AG08396 (cell line): ENCODE results near the gene AATK.
A peak's percentile ranks its signal among the peaks of the same experiment; 100 is the strongest.

Source experiments
- DNase-seq: peaks from one replicate; pipeline ENCODE4 v3.0.0; 2012; ENCODE audit warnings: low spot score, mixed read lengths

The AATK gene

DNA sequence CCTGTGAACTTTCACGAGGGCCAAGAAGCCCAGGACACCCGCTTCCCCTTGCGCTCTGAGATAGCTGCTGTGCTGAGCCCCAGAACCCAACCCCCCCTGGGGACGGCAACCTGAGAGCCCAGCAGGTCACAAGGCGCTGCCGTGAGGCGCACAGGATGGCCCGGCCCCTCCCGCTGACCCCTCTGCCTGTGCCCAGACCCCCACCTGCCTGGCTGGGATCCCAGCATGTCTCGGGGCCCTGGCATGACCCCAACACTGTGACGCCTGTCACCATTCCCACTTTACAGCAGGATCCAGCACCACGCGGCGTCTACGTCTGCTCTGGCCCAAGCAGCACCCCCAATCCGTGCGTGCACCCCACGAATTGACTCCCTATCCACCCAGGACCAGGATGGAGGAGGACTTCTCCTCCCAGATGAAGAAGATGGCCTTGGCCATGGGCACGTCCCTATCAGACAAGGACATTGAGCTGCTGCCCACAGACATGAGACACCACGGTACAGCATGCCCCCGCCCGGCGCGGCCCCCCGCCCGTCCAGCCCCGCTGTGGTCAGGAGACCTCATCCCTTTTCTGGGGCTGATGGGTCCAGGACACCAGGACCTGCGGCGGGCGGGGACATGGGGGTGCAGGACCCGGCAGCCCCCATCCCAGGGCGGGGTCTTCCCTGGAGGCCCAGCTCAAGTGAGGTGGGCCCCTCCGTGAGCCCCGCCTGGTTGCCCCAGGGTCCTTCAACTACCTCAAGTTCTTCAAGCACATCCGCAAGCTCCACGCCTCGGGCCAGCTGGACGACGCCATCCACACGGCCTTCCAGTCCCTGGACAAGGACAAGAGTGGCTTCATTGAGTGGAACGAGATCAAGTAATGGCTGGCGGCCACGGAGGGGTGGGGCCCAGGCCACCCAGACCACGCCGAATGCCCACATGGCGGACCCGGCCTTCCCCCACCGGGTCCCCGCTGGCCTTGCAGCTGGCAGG, 15.1 kb upstream of the AATK start:
- DNase-seq, result no peak

DNA sequence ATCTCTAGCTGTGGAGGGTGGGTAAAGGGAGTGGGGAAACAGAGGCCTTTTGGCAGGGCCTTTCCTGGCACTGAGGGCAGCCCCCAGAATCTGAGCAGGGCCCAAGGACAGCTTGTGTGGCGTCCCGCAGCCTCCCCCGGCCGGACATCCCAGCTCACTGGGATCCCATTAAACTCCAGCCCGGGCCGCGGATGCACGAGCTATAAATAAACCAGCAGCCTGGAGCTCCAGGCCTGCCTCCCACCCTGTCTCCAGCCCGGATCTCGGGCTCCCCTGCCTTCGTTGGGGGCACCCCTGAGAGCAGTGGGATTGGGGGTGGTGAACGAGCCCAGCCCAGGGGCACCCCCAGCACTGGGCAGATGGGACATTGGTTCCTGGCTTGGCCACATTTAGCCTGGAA, 13.8 kb upstream of the AATK start:
- DNase-seq, result no peak

DNA sequence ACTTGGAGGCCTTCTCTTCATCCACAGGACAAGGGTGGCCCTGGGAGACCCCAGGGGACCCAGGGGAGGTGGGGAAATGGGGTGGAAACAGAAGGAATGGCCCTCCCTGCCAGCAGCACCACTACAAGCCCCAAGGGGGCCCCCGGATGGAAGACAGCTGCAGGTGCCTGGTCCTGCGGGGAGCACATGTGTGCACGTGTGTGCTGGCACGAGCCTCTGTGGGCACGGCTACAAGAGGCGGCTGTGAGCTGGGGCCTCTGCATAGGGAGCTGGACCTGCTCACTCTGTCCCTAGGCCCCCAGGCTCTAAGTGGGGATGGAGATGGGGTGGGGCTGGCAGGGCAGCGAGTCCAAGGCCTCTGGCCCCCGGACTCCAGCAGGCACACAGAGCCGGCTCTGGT, 13.2 kb upstream of the AATK start:
- no peak for DNase-seq

DNA sequence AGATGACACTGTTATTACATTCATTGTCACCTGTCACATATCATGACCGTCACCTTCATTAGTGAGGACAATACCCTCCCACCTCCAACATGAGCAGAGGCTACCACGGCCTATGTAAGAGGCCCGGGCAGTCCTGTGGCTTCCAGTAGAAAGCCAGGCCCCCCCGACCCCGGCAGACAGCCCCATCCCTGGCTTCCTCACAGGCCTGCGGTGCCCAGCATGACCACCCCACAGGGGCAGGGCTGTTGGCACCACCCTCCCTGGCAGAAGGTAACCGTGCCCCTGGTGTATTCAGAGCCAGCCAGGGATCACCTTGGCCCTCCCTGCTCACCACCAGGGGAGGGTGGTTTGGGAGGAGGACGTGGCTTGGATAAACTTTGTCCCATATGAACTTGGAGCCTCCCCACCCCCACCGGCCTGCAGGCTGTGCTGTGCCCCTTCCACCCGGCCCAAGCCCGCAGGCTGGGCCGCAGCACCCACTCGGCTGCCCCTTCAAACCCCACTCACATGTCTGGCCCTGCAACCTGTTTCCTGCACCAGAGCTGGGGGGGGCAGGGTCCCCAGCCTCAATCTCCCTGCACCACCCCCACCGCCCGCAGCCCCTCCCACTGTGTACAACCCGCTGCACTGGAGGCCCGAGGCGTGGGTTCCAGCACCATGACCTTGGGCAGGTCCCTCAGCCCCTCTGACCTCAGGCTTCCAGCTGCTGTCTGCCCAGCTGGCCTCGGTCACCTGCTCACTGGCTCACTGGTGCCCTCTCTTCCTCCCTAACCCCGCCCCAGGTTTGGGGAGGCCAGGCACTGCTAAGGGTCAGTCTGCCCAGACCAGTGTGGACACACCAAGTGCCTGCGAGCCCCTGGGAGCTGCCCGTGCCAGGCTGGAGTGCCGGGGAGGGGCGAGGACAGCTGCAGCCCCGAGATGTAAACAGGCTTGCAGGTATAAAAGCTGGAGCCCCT, 12.4 kb upstream of the AATK start:
- DNase-seq, result no peak

DNA sequence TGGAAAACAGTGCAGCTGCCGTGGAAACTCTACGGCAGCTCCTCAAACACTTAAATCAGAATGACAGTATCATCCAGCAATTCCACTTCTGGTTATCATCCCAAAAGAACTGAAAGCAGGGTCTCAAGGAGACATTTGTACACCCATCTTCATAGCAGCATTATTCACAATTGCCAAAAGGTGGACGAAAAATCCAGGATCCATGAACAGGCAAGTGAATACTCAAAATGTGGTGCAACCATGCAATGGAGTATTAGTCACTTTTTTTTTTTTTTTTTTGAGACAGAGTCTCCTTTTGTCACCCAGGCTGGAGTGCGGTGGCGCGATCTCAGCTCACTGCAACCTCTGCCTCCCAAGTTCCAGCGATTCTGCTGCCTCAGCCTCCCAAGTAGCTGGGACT, 10.6 kb upstream of the AATK start:
- DNase-seq, result no peak

DNA sequence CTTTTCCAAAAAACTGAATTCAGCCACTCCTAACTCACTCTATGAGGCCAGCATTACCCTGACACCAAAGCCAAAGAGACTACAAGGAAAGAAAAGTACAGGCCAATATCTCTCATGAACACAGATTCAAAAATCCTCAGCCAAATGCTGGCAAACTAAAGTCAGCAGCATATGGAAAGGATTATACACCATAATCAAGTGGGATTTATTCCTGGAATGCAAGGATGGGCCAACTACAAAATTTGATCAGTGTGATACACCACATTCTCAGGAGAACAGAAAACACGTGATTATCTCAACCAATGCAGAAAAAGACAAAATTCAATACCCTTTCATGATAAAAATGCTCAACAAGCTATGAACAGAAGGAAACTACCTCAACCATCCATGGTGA, 7.7 kb upstream of the AATK start:
- DNase-seq, result no peak

DNA sequence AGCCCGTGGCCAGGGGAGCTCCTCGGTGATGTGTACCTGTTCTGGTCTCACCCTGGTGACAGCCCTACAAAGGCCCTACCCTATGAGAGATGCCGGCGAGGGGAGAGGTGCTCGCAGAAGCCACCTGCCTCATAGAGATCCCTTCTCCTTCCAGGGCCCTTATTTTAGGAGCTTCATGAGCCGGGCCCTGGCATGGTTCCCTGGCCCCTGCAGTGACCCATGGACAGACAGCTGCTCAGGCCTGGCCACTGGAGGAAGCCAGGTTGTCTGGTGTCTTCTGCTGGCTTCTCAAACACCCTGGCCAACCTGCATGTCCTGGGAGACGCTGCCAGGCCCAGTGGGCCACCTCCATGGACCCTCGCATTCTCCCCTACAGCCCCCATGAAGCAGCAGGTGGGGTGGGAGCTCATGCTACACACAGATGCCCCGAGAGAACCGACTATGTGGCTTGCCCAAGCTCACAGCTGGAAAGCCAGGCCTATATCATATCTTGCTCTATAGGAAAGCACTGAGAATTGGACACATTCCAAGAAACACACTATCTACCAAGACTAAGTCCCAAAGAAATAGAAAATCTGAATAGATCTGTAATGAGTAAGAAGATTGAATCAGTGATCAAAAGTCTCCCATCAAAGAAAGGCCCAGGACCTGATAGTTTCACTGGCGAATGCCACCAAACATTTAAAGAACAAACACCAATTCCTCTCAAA, 7.2 kb upstream of the AATK start:
- DNase-seq, result no peak

DNA sequence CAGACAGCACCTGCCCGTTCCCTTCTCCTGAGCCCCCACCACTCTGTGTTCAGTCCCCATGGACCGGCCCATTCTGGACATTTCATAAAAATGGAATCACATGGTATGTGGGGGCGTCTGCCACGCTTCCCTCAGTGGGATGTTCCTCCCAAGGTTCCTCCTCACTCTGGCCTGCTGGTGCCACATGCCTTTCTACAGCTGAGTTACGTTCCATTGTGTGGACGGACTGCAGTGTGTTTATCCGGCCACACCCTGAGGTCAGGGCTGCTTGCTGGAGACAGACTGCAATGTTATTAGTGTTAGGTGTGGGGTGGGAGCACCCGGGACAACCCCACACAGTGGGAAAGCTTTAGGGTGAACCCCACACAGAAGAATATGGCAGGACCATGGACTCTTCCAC, 5.9 kb upstream of the AATK start:
- peak; percentile 74 for DNase-seq

DNA sequence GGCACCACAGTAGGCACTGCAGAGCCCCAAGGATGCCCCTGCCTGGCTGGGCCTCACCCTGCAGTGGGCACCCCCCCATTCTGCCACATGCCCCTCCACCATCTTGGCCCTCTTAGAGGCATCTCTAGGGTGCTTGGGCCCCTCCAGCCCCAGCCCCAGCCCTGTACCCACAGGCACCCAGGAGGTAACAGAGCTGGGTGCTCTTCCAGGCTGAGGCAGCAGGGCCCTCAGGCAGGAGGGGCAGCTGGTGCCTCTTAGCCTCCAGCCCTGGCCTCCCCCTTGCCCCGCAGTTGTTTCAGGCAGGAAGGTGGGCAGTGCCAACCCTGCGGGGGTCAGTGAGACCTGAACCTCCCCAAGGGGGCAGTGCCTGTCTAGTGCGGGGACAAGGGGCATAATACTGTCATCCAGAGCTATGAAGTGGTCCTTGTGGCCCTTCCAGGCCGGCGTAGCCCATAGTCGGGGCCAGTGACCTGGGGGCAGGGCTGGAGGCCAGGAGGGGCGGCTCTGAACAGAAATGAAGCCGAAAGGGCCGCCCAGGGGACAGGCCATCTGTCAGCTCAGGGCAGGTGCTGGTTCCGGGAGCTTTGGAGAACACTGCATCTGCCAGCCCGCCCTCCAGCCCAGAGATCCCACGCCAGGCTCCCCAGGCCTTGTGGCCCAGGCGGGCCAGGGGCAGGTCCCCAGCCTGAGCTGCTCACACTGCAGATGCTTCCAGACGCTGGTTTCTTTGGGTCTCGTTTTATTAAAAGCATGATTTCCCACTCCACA, 4.9 kb upstream of the AATK start:
- DNase-seq, result no peak

DNA sequence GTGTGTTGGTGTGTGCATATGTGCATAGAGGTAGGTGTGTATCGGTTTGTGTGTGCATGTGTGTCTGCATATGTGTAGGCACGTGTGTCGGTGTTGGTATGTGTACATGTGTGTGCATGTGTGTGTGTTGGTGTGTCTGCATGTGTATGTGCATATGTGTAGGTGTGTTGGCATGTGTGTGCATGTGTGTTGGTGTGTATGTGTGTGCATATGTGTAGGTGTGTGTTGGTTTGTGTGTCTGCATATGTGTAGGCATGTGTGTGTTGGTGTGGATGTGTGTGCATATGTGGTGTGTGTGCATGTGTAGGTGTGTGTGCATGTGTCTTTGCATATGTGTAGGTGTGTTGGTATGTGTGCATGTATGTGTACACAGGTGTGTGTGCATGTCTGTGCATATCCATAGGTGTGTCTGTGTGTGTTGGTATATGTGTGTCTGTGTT, 3.9 kb upstream of the AATK start:
- no peak for DNase-seq

DNA sequence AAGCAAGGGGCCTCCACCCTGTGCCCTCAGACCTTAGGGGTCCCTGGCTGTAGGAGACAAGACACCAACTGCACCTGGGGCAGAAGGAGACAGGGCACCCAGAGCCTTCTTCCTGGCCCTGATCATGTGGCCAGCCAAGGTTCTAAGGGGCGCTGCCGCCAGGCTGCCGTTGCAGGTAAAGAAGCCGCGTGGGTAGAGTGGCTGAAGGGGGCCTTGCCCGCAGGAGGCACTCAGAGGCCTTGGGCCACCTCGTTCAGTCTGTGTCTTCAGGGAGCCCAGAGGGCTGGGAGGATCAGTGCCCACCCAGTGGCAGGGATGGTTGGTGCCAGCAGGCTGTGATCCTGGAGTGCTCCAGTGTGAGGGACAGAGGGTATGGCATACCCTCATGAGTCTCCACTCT, 1.6 kb upstream of the AATK start:
- DNase-seq, result no peak

DNA sequence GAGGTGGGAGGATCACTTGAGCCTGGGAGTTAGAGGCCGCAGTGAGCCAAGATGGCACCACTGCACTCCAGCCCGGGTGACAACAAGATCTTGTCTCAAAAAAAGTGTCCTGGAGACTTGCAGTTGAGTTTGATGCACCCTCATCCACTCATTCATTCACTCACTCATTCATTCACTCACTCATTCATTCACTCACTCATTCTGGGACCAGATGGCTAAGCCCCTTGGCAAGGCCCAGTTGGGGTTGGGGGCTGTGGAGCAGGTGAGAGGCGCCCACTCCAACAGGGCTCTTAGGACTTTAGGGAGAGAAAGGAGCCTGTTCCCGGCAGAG, 1.1 kb upstream of the AATK start:
- DNase-seq, result no peak

DNA sequence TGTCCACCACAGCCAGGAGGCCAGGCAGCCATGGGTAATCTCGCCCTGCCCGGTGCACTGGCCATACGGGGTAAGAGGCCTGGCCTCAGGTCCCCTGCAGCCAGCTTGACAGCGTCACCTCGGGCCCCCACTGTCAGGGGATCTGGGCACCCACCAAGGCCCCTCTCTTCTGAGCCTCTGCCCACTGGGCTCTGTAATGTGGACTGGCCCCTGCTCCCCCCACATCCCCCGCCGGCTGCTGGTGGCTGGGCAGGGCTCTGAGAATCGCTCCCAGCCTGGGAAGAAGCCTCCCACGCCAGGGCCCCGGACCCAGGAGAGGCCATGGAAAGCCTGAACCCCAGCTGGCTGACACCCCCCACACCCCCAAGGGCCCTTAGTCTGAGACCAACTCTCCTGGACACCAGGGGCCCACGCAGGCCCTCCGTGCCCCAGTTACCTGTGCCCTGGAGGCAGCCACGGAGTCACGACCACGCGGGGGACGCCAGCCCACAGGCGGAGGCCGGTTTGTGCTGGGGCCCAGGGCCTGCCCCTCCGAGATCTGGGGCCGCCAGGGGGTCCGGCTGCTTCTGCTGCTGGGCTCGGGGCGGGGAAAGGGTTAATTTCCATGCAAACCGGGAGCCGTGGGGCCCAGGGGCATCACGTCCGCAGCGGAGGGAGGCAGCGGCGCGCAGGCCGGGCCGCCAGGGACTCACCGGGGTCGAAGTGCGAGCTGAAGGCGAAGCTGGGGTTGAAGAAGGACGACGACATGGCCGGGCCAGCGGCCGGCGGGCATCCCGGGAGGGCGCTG, 582 bp downstream of the AATK start, which contains the start of gene PVALEF:
TSS of gene PVALEF (plus strand) at position 262 of the 787 bp plus-strand sequence. CDS start 15,720 bp downstream, outside the sequence.
- DNase-seq, result peak; percentile 64

DNA sequence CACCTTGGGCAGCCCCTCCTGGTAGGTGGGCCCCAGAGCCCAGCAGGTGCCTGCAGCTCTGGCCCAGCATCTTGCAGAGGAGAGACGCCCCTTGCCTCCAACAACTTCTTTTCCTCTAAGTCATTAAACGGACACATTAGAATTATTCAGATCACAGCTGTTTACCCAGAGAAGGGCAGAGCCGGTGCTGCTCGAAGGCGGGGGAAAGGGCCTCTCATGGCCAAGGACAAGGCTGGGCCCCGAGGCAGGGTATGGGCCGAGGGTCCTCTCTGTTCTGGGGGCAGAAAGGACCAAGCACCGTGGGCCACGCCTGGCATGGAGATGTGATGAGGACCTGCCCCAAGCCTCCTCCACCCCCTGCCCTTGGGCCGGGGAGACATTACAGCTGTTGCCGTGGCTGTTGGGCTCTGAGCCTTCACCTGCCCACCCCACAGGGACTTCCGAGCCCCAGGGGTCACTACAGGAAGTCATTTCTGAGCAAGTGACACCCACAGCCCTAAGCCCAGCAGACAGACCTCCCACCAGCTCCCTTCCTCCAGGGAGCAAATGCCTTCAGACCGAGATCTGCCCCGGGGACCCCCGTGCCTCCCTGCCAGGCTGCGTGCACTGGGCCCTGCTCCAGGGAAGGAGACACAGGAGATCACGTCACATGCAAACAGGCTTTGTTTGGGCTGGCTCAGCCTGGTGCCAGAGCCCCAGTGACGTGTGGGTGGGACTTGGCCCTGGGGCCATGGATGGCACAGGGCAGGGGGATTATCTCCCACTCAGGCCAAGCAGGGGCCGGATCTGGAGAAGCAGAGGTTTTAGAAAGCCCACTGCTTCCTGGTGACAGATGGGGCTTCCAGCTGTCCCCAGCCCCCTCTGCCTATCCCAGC, 1.4 kb downstream of the AATK start:
- DNase-seq, result no peak

DNA sequence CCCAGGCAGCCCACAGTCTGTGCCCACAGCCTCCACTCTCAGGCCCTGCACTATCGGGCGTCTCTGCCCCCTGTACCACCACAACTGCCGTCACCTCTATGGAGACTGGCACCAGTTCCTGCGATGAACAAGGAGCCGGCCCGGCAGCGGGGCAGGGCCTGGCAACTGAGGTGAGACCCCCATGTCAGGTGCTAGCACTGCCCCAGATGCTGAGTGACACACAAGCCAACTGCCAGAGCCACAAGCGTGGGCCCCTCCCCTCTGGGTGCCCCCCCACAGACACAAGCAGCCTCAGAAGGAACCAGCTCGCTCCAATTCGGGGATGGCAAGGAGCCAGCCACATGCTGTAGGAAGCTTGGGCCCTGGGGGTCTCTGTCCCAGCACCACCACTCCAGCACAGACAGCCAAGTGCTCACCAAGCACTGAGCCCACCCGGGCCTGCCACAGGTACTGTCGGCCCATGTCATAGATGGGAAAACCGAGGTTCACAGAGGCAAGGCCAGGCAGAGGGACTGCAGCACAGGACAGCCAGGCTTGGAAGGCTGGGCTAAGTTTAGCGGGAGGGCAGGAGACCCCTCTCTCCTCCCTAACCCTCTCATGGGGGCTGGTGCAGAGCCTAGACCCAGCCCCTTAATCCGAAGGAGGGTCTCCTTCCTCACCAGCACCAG, 2.2 kb downstream of the AATK start:
- DNase-seq, result no peak

DNA sequence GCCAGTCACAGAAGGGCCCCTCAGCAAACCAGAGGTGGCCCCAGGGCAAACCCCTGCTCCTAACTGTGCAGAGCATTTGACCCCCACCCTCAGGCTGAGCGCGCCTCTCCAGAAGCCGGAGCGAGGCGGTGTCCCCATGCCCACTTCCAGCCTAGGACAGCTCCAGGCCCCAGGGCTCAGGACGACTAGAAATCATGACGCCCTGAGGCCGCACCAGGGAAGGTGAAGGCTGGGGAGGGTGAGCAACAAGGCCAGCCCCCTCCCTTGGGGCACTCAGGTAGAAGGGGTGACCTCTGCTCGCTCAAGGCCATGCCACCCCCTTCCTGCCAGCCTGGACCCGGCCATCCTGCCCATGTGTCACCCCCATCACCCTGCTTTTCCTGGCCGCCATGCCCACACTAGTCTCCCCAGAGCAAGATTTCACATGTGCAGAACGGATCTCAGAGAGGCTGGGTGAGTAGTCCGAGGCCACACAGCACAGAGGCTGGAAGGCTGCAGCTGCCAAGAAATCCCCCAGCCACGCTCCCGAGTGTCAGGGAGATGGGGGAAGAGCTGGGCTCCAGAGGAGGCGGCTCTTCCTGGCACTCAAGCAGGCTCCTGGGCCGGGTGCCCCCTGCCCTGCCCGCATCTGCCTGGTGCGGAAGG, 2.8 kb downstream of the AATK start:
- DNase-seq, result no peak

DNA sequence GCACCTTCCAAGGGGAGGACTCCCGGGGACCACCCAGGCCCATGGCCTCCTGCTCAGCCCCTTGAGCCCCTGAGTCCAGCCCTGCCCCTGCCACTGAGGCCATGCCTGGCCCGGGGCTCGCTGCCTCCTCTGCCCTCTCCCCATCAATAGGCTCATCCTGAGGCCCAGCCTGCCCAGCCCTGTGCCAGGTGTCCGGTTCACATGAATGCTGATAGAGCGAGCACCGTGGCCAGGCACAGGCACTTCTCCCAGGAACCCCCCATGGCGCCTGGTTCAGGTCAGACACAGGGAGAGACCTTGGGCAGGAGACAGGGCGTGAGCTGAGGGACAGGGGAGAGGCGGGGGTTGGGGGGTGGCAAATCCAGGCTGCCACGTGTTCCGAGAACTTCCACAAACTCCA, 3.5 kb downstream of the AATK start:
- no peak for DNase-seq

DNA sequence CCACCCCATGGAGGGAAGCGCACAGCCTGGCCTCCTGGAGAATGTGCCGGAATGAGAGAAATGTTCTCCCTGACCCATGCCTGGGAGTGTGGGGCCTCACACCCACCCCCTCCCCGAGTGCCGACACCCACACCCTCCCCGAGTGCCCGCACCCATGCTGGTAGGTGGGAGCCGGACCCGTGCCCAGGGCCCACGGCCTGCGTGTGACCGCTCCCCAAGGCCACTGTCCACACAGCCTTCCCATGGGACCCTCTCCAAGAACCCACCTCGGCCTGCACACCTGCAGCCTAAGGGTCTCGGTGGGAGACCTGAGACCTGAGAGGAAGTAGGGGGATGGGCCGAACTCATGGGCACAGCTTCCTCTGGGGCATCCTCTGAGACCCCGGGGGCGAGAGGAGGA, 4.0 kb downstream of the AATK start:
- DNase-seq, result no peak

DNA sequence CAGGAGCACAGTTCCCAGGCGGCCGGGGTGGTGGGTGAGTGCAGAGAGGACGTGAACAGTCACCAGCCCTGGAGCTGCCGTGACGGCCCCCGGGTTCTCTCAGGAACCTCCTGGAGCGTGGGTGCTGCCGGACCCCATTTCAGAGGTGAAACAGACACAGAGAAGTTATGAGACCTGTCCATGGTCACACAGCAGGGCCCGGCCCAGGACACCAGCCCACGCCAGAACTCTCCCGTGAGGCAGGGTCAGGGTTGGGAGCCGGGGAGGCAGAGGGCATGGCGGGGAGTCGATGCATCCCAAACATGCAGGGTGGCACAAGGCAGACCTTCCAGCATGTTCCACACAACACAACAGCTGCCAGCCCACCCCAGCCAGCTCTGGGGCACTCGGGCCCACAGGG, 4.5 kb downstream of the AATK start:
- DNase-seq, result no peak
